SK-N-SH treated with all-trans-retinoic acid at 6 μM for 48 hours (cell line): ENCODE data around the gene BAG5.

Experiments used
- ATAC-seq: fragments of 200-7000 bp; cut with Tn5 transposase; 3 replicates; pipeline ENCODE4 v1.9.1; 2020; ENCODE audit warnings: mild to moderate bottlenecking, moderate library complexity
- ARNTL ChIP-seq: fragments of 450-650 bp; formaldehyde crosslinking; IDR thresholded peaks from 2 replicates; pipeline ENCODE4 v1.5.0; 2020; ENCODE audit warnings: low read depth, mild to moderate bottlenecking, moderate library complexity, borderline replicate concordance
- BACH2 ChIP-seq: fragments of 250-450 bp; sonication (Bioruptor Pico); IDR thresholded peaks from 2 replicates; pipeline ENCODE4 v1.9.0; 2021; ENCODE audit warnings: mild to moderate bottlenecking, borderline replicate concordance
- CSDC2 ChIP-seq: fragments of 250-450 bp; sonication (Bioruptor Pico); IDR thresholded peaks from 2 replicates; pipeline ENCODE4 v1.5.0; 2020; ENCODE audit warnings: mild to moderate bottlenecking, moderate library complexity
- ESRRG ChIP-seq: fragments of 250-450 bp; sonication (Bioruptor Pico); IDR thresholded peaks from 2 replicates; pipeline ENCODE4 v1.6.1; 2021; ENCODE audit warnings: mild to moderate bottlenecking
- GLIS3 ChIP-seq: fragments of 250-450 bp; sonication (Bioruptor Pico); IDR thresholded peaks from 2 replicates; pipeline ENCODE4 v1.5.0; 2020; ENCODE audit warnings: mild to moderate bottlenecking, moderate library complexity
- OSR1 ChIP-seq: fragments of 250-450 bp; sonication (Bioruptor Pico); IDR thresholded peaks from 2 replicates; pipeline ENCODE4 v1.8.0; 2022; ENCODE audit warnings: moderate library complexity, mild to moderate bottlenecking, inconsistent platforms
- PPARA ChIP-seq: fragments of 250-450 bp; sonication (Bioruptor Pico); IDR thresholded peaks from 2 replicates; pipeline ENCODE4 v1.5.0; 2020; ENCODE audit warnings: mild to moderate bottlenecking, borderline replicate concordance
- SNAI2 ChIP-seq: fragments of 250-450 bp; sonication (Bioruptor Pico); IDR thresholded peaks from 2 replicates; pipeline ENCODE4 v1.5.0; 2020; ENCODE audit warnings: mild to moderate bottlenecking, moderate library complexity
- TOX ChIP-seq: fragments of 250-450 bp; sonication (Bioruptor Pico); IDR thresholded peaks from 2 replicates; pipeline ENCODE4 v1.8.0; 2021; ENCODE audit warnings: mild to moderate bottlenecking, moderate library complexity, borderline replicate concordance
- ZFP3 ChIP-seq: fragments of 250-450 bp; sonication (Bioruptor Pico); IDR thresholded peaks from 2 replicates; pipeline ENCODE4 v1.5.0; 2020; ENCODE audit warnings: mild to moderate bottlenecking, moderate library complexity
- ZFP30 ChIP-seq: fragments of 450-650 bp; formaldehyde crosslinking; IDR thresholded peaks from 2 replicates; pipeline ENCODE4 v1.5.0; 2022; ENCODE audit warnings: mild to moderate bottlenecking, moderate library complexity
- ZNF565 ChIP-seq: fragments of 450-650 bp; formaldehyde crosslinking; conservative IDR thresholded peaks from 2 replicates; pipeline ENCODE4 v1.5.0; 2020; ENCODE audit warnings: low read depth, mild to moderate bottlenecking, moderate library complexity
- ZNF70 ChIP-seq: fragments of 450-650 bp; formaldehyde crosslinking; IDR thresholded peaks from 2 replicates; pipeline ENCODE4 v1.5.0; 2020; ENCODE audit warnings: mild to moderate bottlenecking, moderate library complexity
- ZNF8 ChIP-seq: fragments of 450-650 bp; formaldehyde crosslinking; IDR thresholded peaks from 2 replicates; pipeline ENCODE4 v1.5.0; 2020; ENCODE audit warnings: mild to moderate bottlenecking, moderate library complexity
- TF ChIP-seq, protein P1 (sequence below): fragments of 250-450 bp; sonication (Bioruptor Pico); IDR thresholded peaks from 2 replicates; pipeline ENCODE4 v1.8.0; 2021; ENCODE audit warnings: low read depth, mild to moderate bottlenecking, moderate library complexity, borderline replicate concordance
- TF ChIP-seq, protein P2 (sequence below): fragments of 250-450 bp; sonication (Bioruptor Pico); IDR thresholded peaks from 2 replicates; pipeline ENCODE4 v1.5.0; 2020; ENCODE audit warnings: mild to moderate bottlenecking, moderate library complexity

BAG5 gene

DNA sequence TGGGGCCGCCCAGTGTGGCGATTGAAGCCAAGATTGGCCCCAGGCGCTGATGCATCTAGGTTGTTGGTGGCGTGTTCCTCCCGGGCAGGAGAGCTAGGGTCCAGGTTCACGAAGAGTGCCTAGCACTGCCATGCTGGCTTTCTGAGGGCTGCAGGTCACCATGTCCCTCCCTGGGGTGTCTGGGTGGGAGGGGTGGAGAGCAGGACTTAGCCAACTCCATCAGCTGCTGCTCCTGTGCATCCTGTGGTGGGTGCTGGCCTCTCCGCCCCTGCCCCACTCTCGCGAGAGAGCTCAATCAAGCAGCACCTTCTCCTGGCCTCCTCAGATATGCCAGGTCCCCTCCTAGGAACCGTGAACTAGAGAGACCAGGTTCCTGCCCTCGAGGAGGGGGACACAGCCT, 31.6 kb downstream of the BAG5 start:
- no peak for ATAC-seq
- TF ChIP-seq GLIS3 (CRISPR knock-in tag) (no peak), ZNF8 (no peak), OSR1 (CRISPR knock-in tag) (no peak), ZNF70 (CRISPR knock-in tag) (no peak), ZFP30 (CRISPR knock-in tag) (no peak), ESRRG (no peak), SNAI2 (CRISPR knock-in tag) (no peak), TOX (CRISPR knock-in tag) (no peak), BACH2 (no peak)
- TF ChIP-seq, protein P1, sequence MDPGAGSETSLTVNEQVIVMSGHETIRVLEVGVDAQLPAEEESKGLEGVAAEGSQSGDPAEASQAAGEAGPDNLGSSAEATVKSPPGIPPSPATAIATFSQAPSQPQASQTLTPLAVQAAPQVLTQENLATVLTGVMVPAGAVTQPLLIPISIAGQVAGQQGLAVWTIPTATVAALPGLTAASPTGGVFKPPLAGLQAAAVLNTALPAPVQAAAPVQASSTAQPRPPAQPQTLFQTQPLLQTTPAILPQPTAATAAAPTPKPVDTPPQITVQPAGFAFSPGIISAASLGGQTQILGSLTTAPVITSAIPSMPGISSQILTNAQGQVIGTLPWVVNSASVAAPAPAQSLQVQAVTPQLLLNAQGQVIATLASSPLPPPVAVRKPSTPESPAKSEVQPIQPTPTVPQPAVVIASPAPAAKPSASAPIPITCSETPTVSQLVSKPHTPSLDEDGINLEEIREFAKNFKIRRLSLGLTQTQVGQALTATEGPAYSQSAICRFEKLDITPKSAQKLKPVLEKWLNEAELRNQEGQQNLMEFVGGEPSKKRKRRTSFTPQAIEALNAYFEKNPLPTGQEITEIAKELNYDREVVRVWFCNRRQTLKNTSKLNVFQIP (CRISPR knock-in tag), result no peak
- TF ChIP-seq, protein P2, sequence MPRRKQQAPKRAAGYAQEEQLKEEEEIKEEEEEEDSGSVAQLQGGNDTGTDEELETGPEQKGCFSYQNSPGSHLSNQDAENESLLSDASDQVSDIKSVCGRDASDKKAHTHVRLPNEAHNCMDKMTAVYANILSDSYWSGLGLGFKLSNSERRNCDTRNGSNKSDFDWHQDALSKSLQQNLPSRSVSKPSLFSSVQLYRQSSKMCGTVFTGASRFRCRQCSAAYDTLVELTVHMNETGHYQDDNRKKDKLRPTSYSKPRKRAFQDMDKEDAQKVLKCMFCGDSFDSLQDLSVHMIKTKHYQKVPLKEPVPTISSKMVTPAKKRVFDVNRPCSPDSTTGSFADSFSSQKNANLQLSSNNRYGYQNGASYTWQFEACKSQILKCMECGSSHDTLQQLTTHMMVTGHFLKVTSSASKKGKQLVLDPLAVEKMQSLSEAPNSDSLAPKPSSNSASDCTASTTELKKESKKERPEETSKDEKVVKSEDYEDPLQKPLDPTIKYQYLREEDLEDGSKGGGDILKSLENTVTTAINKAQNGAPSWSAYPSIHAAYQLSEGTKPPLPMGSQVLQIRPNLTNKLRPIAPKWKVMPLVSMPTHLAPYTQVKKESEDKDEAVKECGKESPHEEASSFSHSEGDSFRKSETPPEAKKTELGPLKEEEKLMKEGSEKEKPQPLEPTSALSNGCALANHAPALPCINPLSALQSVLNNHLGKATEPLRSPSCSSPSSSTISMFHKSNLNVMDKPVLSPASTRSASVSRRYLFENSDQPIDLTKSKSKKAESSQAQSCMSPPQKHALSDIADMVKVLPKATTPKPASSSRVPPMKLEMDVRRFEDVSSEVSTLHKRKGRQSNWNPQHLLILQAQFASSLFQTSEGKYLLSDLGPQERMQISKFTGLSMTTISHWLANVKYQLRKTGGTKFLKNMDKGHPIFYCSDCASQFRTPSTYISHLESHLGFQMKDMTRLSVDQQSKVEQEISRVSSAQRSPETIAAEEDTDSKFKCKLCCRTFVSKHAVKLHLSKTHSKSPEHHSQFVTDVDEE (CRISPR knock-in tag), result no peak

DNA sequence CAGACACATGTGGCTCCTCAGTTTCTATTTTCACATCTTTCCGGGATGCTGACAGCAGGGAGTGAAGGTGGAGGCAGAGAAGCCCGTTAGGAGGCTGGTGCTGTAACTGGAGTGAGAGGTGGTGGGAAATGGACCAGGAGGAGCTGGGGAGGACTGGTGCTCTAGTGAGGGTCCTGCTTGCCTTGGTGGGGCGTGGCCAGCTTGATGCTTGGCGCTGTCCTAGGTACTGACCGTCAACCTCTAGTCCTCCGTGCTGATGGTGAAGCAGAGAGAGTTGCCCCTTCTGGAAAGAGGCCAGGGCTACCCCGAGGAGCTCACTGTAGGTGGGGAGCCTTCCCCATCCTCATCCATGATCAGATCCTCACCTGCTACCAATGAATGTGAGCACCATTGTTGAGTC, 32.1 kb downstream of the BAG5 start:
- ATAC-seq, result no peak
- TF ChIP-seq ARNTL (no peak), PPARA (no peak), CSDC2 (CRISPR knock-in tag) (no peak), SNAI2 (CRISPR knock-in tag) (no peak), ZNF565 (no peak), ZFP3 (CRISPR knock-in tag) (no peak)
- TF ChIP-seq, protein P2 (CRISPR knock-in tag), result no peak

DNA sequence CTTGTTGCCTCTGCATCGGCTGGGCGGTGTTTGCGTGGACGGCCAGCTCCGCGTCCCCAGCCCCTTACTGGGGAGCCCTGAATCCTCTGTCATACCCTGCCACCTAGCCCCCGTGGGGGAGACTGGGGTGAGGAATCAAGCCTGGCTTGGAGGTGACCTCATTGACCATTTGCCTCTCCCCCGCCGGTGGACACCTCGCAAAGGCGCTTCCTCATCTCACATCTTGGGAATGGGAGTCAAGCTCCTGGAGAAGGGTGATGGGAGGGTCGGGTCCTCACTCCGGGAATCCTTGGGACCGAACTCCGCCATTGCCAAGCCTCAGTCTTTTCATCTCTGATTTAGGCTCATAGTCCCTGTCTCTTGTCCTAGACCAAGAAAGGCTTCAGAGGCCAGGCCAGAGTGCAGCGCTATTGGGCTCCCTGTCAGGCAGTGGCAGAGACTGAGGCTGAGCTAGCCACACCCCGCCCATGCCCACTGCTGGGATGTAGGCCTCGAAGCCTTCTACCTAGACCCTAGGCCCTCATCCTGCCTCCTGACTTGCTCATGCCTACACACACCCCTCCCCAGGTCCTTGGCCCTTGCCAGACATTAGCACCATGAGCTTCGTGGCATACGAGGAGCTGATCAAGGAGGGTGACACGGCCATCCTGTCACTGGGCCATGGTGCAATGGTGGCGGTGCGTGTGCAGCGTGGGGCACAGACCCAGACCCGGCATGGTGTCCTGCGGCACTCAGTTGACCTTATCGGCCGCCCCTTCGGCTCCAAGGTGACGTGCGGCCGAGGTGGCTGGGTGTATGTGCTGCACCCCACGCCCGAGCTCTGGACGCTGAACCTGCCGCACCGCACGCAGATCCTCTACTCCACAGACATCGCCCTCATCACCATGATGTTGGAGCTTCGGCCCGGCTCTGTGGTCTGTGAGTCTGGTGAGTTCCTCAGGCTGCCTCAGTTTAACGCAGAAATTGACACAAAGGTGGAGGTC, 32.8 kb downstream of the BAG5 start:
- TF ChIP-seq, protein P2 (CRISPR knock-in tag), result no peak
- ATAC-seq, result peak; percentile 4; the same call in 1 of the 3 replicates
